GM23338 (cell line): ENCODE data around the gene COL16A1. TPM values are rescaled to one million over a fixed set of nuclear protein-coding genes. Genes with fewer than 3 reads are reported as not detected.

ENCODE experiments used
- CREB1 ChIP-seq: fragments of 250-450 bp; sonication (Bioruptor Pico); IDR thresholded peaks from 2 replicates; pipeline ENCODE4 v1.5.0; 2020; ENCODE audit warnings: low read depth, mild to moderate bottlenecking, moderate library complexity
- polyA plus RNA-seq: library from polyadenylated mRNA; unstranded; fragments of >200 nt; fragmentation: Nextera tagmentation; extraction: Ambion mirVana; gene quantifications from 2 replicates; pipeline ENCODE4 v1.2.1, GENCODE V29; 2016
- total RNA-seq: library from RNA; depleted of rRNA; stranded (reverse); fragments of >200 nt; shearing (Covaris generic); gene quantifications from 2 replicates; pipeline ENCODE4 v1.2.3, GENCODE V29; 2014
- TF ChIP-seq, protein P1 (sequence below): fragments of 250-450 bp; sonication (Bioruptor Pico); IDR thresholded peaks from 2 replicates; pipeline ENCODE4 v1.5.0; 2020; ENCODE audit warnings: mild to moderate bottlenecking, moderate library complexity
- TF ChIP-seq, protein P2 (sequence below): IDR thresholded peaks from one replicate; pipeline ENCODE4 v1.6.1; 2018; ENCODE audit warnings: antibody characterized with exemption; ENCODE audit not compliant: unreplicated experiment
- TF ChIP-seq, protein P3 (sequence below), 2 experiments: fragments of 200-600 bp in 1 of 2; sonication (generic) in 1 of 2; conservative IDR thresholded peaks; 2 replicates each; pipeline versions ENCODE4 v1.5.1 to v1.6.1; 2016 to 2017; ENCODE audit warnings: antibody characterized with exemption in 2 of 2, low read depth in 2 of 2, mild to moderate bottlenecking in 2 of 2, moderate library complexity in 1 of 2

Gene COL16A1
- total and polyA plus RNA-seq, 2 experiments from 2014 or later: 4.2 to 13.2 TPM

DNA sequence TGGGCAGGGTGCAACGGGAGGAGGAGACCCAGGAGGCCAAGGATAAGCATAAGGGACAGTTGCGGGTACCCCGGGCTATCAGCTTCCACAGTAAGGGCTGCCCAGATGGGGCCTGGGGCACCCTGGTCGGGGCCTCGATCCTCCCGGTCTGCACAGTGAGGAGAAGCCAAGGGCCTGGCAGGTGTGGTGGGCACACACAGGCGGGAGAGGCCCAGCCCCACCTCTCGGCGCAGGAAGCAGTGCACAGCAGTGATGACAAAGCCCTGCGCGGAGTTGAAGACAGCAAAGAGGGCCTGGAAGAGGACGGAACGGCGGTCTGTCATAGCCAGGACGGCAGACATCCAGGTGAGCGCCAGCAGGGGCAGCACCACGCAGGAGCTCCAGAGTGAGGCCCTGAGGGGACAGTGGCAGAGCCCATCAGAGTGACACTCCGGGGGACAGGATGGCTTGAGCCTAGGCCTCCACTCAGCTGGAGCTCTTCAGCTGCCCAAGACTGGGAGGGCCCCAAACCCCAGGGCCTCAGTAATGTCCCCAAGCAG, 29.0 kb upstream of the COL16A1 start (continued):
- TF ChIP-seq, protein P1, sequence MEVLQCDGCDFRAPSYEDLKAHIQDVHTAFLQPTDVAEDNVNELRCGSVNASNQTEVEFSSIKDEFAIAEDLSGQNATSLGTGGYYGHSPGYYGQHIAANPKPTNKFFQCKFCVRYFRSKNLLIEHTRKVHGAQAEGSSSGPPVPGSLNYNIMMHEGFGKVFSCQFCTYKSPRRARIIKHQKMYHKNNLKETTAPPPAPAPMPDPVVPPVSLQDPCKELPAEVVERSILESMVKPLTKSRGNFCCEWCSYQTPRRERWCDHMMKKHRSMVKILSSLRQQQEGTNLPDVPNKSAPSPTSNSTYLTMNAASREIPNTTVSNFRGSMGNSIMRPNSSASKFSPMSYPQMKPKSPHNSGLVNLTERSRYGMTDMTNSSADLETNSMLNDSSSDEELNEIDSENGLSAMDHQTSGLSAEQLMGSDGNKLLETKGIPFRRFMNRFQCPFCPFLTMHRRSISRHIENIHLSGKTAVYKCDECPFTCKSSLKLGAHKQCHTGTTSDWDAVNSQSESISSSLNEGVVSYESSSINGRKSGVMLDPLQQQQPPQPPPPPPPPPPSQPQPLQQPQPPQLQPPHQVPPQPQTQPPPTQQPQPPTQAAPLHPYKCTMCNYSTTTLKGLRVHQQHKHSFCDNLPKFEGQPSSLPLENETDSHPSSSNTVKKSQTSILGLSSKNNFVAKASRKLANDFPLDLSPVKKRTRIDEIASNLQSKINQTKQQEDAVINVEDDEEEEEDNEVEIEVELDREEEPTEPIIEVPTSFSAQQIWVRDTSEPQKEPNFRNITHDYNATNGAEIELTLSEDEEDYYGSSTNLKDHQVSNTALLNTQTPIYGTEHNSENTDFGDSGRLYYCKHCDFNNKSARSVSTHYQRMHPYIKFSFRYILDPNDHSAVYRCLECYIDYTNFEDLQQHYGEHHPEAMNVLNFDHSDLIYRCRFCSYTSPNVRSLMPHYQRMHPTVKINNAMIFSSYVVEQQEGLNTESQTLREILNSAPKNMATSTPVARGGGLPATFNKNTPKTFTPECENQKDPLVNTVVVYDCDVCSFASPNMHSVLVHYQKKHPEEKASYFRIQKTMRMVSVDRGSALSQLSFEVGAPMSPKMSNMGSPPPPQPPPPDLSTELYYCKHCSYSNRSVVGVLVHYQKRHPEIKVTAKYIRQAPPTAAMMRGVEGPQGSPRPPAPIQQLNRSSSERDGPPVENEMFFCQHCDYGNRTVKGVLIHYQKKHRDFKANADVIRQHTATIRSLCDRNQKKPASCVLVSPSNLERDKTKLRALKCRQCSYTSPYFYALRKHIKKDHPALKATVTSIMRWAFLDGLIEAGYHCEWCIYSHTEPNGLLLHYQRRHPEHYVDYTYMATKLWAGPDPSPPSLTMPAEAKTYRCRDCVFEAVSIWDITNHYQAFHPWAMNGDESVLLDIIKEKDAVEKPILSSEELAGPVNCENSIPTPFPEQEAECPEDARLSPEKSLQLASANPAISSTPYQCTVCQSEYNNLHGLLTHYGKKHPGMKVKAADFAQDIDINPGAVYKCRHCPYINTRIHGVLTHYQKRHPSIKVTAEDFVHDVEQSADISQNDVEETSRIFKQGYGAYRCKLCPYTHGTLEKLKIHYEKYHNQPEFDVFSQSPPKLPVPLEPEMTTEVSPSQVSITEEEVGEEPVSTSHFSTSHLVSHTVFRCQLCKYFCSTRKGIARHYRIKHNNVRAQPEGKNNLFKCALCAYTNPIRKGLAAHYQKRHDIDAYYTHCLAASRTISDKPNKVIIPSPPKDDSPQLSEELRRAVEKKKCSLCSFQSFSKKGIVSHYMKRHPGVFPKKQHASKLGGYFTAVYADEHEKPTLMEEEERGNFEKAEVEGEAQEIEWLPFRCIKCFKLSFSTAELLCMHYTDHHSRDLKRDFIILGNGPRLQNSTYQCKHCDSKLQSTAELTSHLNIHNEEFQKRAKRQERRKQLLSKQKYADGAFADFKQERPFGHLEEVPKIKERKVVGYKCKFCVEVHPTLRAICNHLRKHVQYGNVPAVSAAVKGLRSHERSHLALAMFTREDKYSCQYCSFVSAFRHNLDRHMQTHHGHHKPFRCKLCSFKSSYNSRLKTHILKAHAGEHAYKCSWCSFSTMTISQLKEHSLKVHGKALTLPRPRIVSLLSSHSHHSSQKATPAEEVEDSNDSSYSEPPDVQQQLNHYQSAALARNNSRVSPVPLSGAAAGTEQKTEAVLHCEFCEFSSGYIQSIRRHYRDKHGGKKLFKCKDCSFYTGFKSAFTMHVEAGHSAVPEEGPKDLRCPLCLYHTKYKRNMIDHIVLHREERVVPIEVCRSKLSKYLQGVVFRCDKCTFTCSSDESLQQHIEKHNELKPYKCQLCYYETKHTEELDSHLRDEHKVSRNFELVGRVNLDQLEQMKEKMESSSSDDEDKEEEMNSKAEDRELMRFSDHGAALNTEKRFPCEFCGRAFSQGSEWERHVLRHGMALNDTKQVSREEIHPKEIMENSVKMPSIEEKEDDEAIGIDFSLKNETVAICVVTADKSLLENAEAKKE (CRISPR knock-in tag): no peak
- no peak for TF ChIP-seq CREB1
- TF ChIP-seq, protein P2, sequence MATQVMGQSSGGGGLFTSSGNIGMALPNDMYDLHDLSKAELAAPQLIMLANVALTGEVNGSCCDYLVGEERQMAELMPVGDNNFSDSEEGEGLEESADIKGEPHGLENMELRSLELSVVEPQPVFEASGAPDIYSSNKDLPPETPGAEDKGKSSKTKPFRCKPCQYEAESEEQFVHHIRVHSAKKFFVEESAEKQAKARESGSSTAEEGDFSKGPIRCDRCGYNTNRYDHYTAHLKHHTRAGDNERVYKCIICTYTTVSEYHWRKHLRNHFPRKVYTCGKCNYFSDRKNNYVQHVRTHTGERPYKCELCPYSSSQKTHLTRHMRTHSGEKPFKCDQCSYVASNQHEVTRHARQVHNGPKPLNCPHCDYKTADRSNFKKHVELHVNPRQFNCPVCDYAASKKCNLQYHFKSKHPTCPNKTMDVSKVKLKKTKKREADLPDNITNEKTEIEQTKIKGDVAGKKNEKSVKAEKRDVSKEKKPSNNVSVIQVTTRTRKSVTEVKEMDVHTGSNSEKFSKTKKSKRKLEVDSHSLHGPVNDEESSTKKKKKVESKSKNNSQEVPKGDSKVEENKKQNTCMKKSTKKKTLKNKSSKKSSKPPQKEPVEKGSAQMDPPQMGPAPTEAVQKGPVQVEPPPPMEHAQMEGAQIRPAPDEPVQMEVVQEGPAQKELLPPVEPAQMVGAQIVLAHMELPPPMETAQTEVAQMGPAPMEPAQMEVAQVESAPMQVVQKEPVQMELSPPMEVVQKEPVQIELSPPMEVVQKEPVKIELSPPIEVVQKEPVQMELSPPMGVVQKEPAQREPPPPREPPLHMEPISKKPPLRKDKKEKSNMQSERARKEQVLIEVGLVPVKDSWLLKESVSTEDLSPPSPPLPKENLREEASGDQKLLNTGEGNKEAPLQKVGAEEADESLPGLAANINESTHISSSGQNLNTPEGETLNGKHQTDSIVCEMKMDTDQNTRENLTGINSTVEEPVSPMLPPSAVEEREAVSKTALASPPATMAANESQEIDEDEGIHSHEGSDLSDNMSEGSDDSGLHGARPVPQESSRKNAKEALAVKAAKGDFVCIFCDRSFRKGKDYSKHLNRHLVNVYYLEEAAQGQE: no peak
- TF ChIP-seq, protein P3, sequence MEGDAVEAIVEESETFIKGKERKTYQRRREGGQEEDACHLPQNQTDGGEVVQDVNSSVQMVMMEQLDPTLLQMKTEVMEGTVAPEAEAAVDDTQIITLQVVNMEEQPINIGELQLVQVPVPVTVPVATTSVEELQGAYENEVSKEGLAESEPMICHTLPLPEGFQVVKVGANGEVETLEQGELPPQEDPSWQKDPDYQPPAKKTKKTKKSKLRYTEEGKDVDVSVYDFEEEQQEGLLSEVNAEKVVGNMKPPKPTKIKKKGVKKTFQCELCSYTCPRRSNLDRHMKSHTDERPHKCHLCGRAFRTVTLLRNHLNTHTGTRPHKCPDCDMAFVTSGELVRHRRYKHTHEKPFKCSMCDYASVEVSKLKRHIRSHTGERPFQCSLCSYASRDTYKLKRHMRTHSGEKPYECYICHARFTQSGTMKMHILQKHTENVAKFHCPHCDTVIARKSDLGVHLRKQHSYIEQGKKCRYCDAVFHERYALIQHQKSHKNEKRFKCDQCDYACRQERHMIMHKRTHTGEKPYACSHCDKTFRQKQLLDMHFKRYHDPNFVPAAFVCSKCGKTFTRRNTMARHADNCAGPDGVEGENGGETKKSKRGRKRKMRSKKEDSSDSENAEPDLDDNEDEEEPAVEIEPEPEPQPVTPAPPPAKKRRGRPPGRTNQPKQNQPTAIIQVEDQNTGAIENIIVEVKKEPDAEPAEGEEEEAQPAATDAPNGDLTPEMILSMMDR (conservative IDR thresholded peaks at IDR 0.05; ENCODE audit: low read depth in 2 of 2): peak in 1 of 2 experiments; percentile 34; a peak in 2 of 4 replicates
